Islet of Langerhans (tissue), 1 donor: ENCODE results near the gene FREM3.

ENCODE experiments used
- FAIRE-seq: peaks from one replicate; lab custom pipeline; 2011; peaks lifted over from hg19 to GRCh38; lab: Jason Lieb, UNC

FREM3 gene

GRCh38 chr4:143667461-143667860 lies 33.0 kb downstream of the FREM3 start:
- no peak for FAIRE-seq

- FAIRE-seq = no peak
Observed at GRCh38 chr4:143658336-143658735, 42.1 kb downstream of the FREM3 start.

- FAIRE-seq = no peak
Observed at GRCh38 chr4:143654571-143654970, 45.9 kb downstream of the FREM3 start.

- no peak for FAIRE-seq
Observed at GRCh38 chr4:143653031-143653430, 47.4 kb downstream of the FREM3 start.

- no peak for FAIRE-seq
Observed at GRCh38 chr4:143643399-143643798, 57.1 kb downstream of the FREM3 start.

- no peak for FAIRE-seq
Observed at GRCh38 chr4:143642611-143643010, 57.9 kb downstream of the FREM3 start.

- FAIRE-seq = no peak
Observed at GRCh38 chr4:143641361-143641760, 59.1 kb downstream of the FREM3 start.

GRCh38 chr4:143634763-143635162 lies 65.7 kb downstream of the FREM3 start:
- FAIRE-seq = no peak

GRCh38 chr4:143633833-143634232 lies 66.6 kb downstream of the FREM3 start:
- FAIRE-seq = no peak

GRCh38 chr4:143626134-143626911 lies 74.2 kb downstream of the FREM3 start:
- FAIRE-seq = no peak

- FAIRE-seq = no peak
Observed at GRCh38 chr4:143625632-143626031, 74.8 kb downstream of the FREM3 start.

- no peak for FAIRE-seq
Observed at GRCh38 chr4:143623896-143624295, 76.6 kb downstream of the FREM3 start.

GRCh38 chr4:143618811-143619210 lies 81.7 kb downstream of the FREM3 start:
- no peak for FAIRE-seq

- no peak for FAIRE-seq
Observed at GRCh38 chr4:143617994-143618679, 82.3 kb downstream of the FREM3 start.

- no peak for FAIRE-seq
Observed at GRCh38 chr4:143616771-143617170, 83.7 kb downstream of the FREM3 start.

GRCh38 chr4:143609492-143609891 lies 91.0 kb downstream of the FREM3 start:
- no peak for FAIRE-seq

- FAIRE-seq = no peak
Observed at GRCh38 chr4:143606480-143606879, 94.0 kb downstream of the FREM3 start.

- FAIRE-seq = no peak
Observed at GRCh38 chr4:143599827-143600226, 100.6 kb downstream of the FREM3 start.

GRCh38 chr4:143598816-143599215 lies 101.7 kb downstream of the FREM3 start:
- no peak for FAIRE-seq

- no peak for FAIRE-seq
Observed at GRCh38 chr4:143597276-143597675, 103.2 kb downstream of the FREM3 start.

- FAIRE-seq = no peak
Observed at GRCh38 chr4:143587703-143588102, 112.8 kb downstream of the FREM3 start.

GRCh38 chr4:143586080-143586479 lies 114.4 kb downstream of the FREM3 start:
- no peak for FAIRE-seq

- no peak for FAIRE-seq
Observed at GRCh38 chr4:143585548-143585947, 114.9 kb downstream of the FREM3 start.
